GM19324 (cell line): ENCODE data around the gene CHMP1A.
"Not testable (repeated sequence)": the region's sequence is repeated elsewhere in the genome, so short reads cannot be mapped to it uniquely, and the experiment has no call there.

Experiments used
- ATAC-seq: cut with Tn5 transposase; IDR thresholded peaks from one replicate; pipeline ENCODE4 v1.9.1; 2021; ENCODE audit warnings: mild to moderate bottlenecking, moderate library complexity; ENCODE audit not compliant: unreplicated experiment, low FRiP score

CHMP1A gene

DNA sequence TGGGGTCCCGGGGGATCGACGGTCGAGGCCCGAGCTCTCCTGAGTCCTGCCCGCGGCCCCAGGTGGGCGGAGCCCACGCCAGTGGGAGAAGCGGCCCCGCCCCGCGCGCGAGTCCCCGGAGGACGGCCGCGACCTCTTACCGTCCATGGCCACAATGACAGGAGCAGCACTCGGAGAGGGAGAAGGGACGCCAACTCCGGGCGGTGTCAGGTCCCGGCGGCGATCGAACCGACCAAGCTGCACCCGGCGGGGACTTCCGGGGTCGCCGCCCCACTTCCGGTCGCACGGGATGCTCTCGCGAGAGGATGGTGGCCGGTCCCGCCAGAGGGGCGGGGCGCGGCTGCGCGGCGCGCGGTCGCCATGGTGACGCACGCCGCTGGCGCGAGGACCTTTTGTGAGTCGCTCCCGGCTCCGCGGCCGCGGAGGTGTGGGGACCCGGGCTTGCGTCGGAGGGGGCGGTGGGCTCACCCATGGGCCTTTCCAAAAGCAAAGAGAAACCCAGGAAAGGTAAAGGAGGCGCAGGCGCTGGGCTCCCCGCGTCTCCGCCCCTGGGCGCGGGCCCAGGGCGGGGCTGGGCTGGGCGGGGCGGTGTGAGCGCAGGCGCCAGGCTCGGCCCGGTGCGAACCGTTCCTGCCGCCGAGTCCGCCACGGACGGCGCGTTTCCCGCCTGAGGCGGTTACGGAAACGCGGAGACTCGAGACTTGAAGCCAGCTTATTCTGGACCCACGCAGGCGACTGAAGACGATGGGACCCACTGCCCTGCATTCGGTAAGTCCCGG, at the start of gene CHMP1A, which contains the start of gene SPATA33:
CHMP1A (minus strand) TSS at position 267 of the 779 bp plus-strand sequence; CDS start at position 147, 120 bp downstream.
SPATA33 (plus strand) TSS at position 395 of the 779 bp plus-strand sequence; CDS start at position 471, 76 bp downstream.
- peak; percentile 92 for ATAC-seq

DNA sequence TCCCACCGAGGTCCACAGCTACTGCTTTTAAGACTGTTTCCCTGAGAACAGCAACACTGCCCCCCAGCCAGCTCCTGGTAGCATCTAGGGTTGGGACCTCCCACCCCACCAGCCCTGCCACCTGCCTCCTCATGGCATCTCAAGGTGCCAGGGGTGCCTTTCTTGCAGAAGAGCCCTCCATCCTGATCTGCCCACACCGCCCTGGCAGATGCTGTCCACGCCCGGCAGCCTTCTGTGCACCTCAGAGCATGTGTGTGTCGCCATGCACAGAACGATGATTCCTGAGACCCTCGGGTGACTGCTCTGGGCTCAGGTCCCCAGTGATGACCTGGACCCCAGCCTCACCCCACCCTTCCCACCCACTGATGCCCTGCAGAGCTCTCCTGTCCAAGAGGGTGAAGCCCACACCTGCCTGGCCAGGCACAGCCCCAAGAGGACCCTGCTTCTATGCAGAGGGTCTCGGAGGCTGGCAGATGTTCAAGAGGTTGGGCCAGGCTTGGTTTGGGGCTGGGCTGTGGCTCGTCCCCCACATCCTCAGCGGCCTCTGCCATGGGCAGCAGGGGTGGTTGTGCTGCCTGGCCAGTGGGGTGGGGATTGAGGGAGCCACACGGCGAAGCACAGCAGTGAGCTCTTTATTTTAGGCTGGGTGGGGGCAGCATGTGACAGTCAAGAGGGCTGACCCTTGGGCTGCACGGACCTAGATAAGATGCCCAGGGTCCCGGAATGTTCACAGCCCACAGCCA, 49.2 kb upstream of the CHMP1A start:
- ATAC-seq: no peak

DNA sequence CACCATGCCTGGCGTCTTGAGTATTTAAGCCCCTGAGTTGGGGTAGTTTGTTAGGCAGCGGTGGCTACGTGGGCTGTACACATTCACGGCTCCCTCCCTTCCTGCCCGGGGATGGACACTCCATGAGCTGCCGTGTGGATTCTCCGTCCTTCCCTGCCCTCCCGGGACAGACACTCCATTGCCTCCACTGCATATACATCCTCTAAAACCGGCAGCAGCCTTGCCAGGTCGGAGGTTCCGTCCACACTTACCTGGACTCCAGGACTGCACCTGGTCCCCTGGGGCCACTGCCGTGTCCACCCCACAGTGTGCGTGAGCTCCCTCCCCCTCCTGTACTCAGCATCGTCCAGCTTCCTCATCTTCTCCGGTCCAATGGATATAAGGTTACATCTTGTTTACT, 47.5 kb upstream of the CHMP1A start:
- no peak for ATAC-seq

DNA sequence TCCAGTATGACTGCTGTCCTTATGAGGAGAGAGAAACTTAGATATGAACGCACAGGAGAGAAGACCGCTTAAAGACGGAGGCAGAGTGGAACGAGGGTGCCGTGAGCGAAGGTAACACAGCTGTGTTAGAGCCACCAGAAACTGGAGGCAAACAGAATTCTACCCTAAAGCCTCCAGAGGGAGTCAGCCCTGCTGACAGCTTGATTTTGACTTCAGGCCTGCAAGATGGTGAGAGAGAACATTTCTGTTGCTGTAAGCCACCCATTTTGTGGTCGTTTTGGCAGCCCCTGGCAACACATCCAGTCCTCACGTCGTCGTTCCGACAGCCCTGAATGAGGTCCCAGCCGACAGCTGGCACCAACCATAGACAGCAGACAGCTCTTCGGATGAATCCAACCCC, 46.8 kb upstream of the CHMP1A start:
- no peak for ATAC-seq

DNA sequence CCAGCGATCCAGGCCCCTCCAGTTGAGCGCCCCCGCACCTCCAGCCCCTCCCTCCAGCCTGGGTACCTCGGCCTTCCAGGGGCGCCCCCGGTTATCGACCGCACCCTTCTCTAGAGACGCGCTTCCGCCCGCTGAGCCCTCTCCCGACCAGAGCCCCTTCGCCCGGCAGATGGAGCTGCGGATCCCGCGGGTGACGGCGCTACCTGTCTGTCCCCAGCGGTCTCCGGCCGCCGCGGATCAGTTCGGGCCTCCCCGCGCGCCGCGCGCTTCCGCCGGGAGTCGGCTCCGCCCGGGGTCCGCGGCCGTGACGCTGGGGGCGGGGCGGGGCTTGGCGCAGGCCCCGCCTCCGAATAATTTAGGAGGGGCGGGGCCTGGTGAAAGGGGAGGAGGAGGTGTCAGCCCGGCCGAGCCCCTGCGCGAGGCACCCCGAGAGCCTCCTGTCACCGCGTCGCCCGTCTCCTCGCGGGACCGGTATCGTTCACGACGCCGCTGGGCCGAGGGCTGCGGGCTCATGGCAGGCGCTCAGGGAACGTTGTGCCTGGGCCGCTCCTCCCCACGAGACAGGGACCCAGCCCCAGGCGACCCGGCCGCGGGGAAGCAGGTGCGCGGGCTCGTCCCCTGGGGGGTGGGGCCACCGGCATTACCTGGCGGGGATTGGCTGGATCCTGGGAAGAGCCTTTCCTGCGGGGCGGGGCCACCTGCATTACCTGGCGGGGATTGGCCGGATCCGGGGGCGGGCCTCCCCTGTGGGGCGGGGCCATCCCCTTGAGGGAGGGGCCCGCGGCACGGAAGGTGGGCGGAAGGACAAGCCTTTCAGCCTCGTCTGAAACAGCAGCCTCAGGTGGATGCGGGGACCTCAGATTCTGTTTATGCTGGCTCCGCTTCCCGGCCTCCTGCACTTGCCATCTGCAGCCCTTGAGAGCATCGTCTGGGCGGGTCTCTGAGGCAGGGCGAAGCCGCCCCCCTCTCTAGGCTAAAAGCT, 44.2 kb upstream of the CHMP1A start, which contains the start of gene SPATA2L:
SPATA2L (minus strand) TSS at position 281 of the 982 bp plus-strand sequence. CDS start 473 bp downstream, outside the sequence.
- peak; percentile 81 for ATAC-seq

DNA sequence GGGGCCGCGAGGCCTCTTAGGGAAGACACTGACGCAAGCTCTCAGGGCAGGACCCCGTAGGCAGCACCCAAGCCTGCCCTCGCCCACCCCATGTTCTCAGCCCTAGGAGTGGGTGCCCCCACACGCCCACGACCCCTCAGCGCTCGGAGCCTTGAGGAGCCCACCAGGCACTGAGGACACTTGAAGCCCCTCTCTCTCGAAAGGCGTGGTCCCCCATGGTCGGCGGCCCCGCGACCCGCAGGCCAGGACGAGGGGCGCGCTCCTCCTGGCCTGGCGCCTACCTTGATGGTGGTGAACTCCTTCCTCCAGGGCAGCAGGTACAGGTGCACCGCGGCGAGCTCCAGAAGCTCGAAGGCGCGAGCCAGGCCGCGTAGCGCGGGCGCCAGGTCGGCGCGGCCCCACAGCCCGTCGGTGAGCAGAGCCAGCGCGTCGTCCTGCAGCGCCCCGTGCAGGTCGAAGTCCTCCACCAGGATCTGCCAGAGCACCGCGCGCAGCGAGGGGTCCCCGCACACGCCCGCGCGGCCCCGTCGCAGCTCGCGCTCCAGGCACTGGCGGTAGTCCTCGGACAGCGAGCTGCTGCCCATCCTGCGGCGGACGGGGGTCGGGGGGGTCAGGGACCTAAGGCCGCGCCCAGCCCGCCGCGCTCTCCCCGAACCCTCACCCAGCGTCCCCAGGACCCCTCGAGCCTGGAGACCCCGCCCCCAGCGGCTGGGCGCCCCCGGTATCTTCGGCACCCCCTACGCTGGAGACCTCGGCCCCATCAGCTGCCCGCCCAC, 43.3 kb upstream of the CHMP1A start:
- no peak for ATAC-seq

DNA sequence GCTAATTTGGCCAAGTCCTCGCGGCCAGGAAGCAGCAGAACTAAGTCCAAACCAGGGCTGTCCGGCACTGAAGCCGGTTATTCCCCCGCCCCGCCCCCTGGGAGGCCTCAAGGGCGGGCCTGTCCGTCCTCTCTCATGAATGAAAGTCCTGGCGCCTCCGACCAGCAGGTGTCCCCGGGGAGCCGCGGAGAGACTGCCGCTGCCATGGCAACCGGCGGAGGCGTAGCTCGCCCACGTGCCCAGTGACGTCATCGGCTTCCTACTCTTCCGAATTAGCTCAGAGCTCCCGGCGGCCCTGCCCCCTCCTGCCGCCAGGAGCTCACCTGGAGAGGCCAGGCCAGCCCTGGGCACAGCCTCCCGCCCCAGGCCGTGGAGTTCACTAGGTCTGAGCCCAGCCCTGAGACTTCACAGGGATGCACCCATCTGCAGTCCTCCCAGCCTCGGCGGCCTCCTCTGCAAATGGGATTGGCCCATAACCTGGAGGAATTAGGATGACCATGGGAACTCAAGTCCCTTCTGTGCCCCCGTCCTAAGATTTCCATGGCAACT, 42.7 kb upstream of the CHMP1A start:
- ATAC-seq: peak; percentile 38

DNA sequence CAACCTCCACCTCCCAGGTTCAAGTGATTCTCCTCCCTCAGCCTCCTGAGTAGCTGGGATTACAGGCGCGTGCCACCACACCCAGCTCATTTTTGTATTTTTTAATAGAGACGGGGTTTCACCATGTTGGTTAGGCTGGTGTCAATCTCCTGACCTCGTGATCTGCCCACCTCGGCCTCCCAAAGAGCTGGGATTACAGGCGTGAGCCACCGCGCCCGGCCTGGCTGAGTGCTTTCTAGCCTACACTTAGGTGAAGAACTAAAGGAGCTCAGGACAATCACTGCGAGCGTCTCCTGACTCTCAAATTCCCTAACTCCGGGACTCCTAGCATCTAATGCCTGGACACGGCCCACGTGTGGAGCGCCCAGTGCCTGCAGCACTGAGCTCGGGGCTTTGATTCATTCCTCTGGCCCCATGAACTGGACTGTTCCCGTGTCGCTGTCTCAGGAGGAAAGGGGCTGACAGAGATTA, 42.2 kb upstream of the CHMP1A start:
- ATAC-seq: not testable (repeated sequence)

DNA sequence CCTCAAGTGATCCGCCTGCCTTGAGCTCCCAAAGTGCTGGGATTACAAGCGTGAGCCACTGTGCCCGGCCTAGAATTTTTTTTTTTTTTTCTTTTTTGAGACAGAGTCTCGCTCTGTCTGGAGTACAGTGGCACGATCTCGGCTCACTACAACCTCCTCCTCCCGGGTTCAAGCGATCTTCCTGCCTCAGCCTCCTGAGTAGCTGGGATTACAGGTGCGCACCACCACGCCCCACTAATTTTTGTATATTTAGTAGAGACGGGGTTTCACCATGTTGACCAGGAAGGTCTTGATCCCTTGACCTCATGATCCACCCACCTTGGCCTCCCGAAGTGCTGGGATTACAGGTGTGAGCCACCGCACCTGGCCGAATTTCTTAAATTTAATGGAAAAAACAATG, 41.2 kb upstream of the CHMP1A start:
- not testable (repeated sequence) for ATAC-seq

DNA sequence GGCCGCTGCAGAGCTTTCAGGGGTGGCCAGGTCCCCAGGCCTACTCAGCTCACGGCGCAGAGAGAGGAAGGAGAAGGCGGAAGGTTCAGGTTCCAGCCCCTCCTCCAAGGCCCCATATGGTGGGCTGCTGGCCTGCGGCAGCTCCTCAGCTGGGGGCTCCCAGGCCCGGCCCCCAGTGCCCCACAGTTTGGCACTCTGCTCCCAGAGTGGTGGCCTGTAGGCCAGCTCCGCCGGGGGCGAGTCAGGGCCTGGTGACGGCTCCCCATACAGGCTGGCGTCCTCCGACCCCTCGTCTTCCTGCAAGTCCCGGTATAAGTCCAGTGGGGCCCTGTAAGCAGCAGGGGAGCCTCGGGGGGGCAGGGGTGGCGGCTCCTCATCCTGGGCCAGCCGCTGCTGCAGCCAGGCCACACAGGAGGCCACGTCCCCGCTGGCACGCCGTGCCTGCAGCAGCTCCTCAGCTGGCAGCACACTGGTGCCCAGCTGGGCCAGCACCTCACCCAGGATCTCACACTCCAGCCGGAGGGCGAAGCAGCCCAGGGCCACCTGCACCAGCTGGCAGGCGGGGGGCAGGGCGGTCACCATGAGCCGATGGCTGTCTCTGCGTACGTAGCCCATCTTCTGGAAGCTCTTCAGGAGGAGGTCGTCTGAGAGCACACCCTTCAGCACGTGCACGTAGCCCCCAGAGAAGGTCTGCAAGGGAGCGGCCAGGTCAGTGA, 40.3 kb upstream of the CHMP1A start:
- no peak for ATAC-seq

DNA sequence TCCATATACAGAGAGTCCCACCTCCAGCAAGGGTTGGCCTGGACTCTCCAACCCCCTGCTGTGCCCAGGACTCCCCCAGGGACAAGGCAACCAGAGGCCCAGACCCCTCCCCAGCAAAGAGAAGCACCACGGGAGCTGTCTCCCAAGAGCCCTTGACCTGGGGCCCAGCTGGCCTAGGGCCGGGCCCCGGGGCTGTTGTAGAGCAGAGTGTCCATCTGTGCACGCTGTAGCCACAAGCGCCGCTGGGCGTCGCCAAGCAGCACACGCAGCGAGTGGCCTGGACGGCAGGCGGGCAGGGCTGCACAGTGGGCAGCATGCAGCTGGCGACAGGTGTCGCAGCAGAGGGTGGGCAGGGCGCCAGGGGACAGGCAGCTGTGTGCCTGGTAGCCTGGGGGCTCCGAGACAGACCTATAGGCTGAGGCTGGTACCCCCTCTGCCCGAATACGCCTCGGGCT, 39.7 kb upstream of the CHMP1A start:
- ATAC-seq: no peak

DNA sequence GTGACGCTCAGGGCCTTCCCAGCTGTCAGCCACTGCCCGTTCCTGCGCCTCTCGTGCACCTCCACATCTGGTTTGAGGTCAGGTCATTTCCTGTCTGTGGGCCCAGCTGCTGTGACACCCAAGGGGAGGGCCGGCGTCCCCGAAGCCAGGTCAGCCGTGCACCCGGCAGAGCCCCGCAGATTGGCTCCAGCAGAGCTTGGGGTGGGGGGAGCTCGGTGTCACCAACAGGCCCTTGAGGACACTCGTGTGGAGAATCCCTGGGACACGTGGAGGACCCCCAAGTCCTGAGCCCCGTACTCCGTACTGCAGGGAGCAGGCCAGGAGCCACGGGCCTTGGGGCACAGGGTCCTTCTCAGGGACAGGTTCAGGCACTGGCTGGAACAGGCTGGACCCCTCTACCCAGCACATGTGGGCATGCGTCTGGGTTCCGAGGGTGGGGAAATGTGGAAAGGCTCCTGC, 39.2 kb upstream of the CHMP1A start:
- no peak for ATAC-seq

DNA sequence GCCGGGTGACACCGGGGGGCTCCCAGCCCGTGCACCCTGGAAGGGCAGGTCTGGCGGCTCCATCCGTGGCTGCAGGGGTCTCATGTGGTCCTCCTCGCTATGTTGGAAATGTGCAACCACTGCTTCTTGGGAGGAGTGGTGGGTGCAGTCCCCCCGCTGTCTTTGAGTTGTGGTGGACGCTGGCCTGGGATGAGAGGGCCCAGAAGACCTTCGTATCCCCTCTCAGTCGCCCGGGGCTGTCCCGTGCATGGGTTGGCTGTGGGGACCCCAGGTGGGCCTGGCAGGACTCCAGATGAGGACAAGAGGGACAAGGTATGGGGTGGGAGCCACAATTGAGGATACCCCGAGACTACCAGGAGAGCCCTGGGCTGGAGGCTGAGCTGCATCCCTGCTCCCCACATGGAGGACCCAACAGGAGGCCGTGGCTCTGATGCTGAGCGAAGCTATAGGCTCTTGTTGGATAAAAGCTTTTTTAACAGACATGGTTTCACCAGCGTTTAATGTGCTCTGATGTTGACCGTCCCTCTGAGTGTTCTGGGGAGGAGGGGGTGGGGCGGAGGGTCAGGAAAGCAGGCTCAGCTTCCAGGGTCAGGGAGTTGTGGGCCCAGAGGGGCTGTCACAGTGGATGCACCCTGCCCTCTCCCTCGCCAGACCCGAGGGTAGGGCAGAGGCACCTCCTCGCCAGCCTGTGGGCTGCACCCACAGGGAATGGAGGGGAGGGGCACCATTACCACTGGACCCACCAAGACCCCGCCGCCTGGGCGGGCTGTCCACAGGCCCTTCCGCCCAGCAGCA, 38.6 kb upstream of the CHMP1A start:
- ATAC-seq: no peak

DNA sequence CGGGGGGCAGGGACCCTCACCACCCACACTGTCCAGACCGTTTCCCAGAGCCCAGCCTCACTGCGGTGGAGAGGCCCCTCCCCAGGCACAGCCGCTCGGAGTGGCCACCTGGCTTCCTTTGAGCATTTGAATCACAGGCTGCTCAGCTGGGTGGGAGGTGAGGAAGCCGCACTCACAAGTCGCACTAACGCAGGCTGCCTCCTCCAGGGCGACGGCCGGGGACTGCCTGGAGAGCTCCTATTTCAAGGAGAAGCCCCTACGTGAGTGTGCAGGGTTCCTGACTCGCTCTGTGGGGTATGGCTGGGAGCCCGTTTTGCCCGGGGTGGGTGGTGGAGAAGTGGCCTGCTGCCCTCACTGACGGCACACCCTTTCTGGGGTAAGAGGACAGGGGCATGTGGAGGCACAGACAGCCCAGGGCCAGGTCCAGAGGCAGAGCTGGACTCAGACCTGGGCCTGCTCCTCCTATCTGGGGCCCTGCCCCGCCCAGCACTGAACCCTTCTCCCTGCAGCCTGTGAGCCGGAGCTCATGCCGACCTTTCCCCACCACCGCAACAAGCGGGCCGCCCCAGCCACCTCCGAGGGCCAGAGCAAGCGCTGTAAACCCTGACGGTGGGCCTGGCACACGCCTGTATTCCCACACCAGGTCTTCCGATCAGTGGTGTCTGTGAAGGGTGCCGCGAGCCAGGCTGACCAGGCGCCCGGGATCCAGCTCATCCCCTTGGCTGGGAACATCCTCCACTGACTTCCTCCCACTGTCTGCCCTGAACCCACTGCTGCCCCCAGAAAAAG, 37.8 kb upstream of the CHMP1A start:
- no peak for ATAC-seq

DNA sequence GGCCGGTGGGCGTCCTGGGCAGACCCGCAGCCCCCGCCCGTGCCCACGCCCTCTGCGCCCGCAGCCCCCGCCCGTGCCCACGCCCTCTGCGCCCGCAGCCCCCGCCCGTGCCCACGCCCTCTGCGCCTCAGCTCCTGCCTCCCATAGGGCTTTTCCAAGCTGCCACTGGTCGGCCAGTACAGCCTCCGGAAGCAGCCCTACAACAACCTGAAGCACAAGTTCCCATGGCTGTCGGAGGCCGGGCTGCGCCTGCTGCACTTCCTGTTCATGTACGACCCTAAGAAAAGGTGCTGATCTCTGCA, 37.2 kb upstream of the CHMP1A start:
- not testable (repeated sequence) for ATAC-seq

DNA sequence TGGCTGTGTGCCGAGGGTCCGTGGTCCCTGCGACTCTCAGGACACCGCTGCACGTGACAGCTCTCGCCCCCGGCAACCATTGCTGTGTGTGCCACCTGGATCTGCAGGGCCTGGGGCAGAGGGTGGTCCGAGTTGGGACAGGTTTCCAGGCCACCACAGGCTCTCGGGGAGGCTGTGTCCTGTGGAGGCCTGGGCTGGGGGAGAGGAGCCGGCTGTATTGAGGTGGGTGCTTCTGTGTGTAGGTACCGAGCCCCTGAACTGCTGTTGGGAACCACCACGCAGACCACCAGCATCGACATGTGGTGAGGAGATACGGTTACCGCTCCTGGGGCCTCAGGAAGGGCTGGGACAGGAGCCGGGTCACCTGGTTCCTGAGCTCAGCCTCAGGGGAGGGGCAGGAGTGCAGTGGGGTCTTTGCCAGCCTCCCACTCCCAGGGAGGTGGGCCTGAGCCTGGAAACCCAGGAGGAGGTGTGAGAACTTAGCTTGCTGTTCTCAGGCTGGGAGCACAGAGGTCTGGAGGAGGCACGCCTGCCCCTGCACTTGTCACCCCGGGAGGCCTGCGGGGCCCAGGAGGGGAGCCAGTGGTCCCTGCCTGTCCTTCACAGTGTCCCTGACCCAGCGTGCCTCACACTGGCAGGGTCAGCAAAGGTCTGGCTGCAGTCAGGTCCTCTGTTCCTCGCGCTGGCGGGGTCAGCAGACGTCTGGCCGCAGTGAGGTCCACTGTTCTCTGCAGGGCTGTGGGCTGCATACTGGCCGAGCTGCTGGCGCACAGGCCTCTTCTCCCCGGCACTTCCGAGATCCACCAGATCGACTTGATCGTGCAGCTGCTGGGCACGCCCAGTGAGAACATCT, 36.6 kb upstream of the CHMP1A start:
- ATAC-seq: no peak
